Effector memory CD8-positive, alpha-beta T cell (primary cell): Measurements from ENCODE around the gene IFT172.
"Not testable (repeated sequence)": the region's sequence is repeated elsewhere in the genome, so short reads cannot be mapped to it uniquely, and the experiment has no call there.

Experiments
- ATAC-seq: fragments of 150-1000 bp; cut with Tn5 transposase; replicated peaks from 2 replicates; pipeline ENCODE4 v1.10.0; 2021; ENCODE audit warnings: mild to moderate bottlenecking, moderate library complexity
- DNase-seq, 3 experiments: peaks; one replicate each; pipeline ENCODE4 v3.0.0; 2021
- H3K27ac Mint-ChIP-seq, 2 donors: one replicate each; pipeline ENCODE4 v1.8.0; 2022; ENCODE audit warnings: mild to moderate bottlenecking in 2 of 2, mixed read lengths in 2 of 2, moderate library complexity in 2 of 2
- H3K27me3 Mint-ChIP-seq, 2 donors: one replicate each; pipeline ENCODE4 v1.8.0; 2022; ENCODE audit warnings: mixed read lengths in 2 of 2
- H3K36me3 Mint-ChIP-seq: one replicate; pipeline ENCODE4 v1.8.0; 2022; ENCODE audit warnings: mild to moderate bottlenecking, moderate library complexity, mixed read lengths; ENCODE audit not compliant: insufficient read depth
- H3K4me1 Mint-ChIP-seq, 2 donors: one replicate each; pipeline ENCODE4 v1.8.0; 2022; ENCODE audit warnings: low read depth in 2 of 2, mixed read lengths in 2 of 2
- H3K4me3 Mint-ChIP-seq, 2 donors: one replicate each; pipeline ENCODE4 v1.8.0; 2022; ENCODE audit warnings: mild to moderate bottlenecking in 2 of 2, mixed read lengths in 2 of 2, moderate library complexity in 2 of 2
- H3K9me3 Mint-ChIP-seq, 2 donors: one replicate each; pipeline ENCODE4 v1.8.0; 2022; ENCODE audit warnings: mixed read lengths in 2 of 2

Gene IFT172

GRCh38 chr2:27428213-27428977 is 61.1 kb downstream of the IFT172 start, which contains the start of gene NRBP1:
Gene NRBP1, plus strand, starts transcription at chr2:27428631. Its CDS starts 4,643 bp downstream, at chr2:27433274.
- ATAC-seq (peak; percentile 89), DNase-seq (peak; percentile 82 to 87 (median 86))
- peak within 1 kb of the TSS; percentile 93 to 95 for H3K4me3 Mint-ChIP-seq
- peak within 1 kb of the TSS; percentile 94 to 95 for H3K27ac Mint-ChIP-seq
- no peaks in the 10 kb centered on the region for H3K27me3 Mint-ChIP-seq
- no peaks in the 10 kb centered on the region for H3K9me3 Mint-ChIP-seq
- peaks cover 30% of the 10 kb centered on the region for H3K36me3 Mint-ChIP-seq
- H3K4me1 Mint-ChIP-seq = peaks cover 32 to 34% of the 10 kb centered on the region in 2 donors

- no peak for DNase-seq
- no peak for ATAC-seq
- H3K4me3 Mint-ChIP-seq = peak overlapping the region; percentile 93 to 95
- peaks cover 24% of the 10 kb centered on the region for H3K36me3 Mint-ChIP-seq
- H3K27ac Mint-ChIP-seq = peak overlapping the region; percentile 94 to 95
- H3K9me3 Mint-ChIP-seq = no peaks in the 10 kb centered on the region
- H3K27me3 Mint-ChIP-seq = no peaks in the 10 kb centered on the region
- H3K4me1 Mint-ChIP-seq = peaks cover 26 to 29% of the 10 kb centered on the region in 2 donors
Measured at GRCh38 chr2:27427863-27428212, 61.7 kb downstream of the IFT172 start.

DNA sequence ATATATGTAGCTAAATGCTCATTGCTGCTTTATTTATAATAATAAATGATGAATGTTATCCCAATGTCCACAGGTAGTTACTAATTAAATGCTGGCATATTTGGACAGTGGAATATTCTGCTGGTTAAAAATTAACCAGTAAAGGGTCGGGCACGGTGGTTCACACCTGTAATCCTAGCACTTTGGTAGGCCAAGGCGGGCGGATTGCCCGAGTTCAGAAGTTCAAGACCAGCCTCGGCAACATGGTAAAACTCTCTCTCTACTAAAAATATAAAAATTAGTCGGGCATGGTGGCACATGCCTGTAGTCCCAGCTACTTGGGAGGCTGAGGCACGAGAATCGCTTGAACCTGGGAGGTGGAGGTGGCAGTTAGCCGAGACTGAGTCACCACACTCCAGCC is 64.5 kb downstream of the IFT172 start:
- not testable (repeated sequence) for H3K27me3 Mint-ChIP-seq, H3K9me3 Mint-ChIP-seq, H3K27ac Mint-ChIP-seq, DNase-seq, ATAC-seq, H3K4me3 Mint-ChIP-seq
- Mint-ChIP-seq H3K36me3 (peaks cover 12% of the 10 kb centered on the region), H3K4me1 (peaks cover 16% of the 10 kb centered on the region in 2 donors)

GRCh38 chr2:27422958-27423357 is 66.6 kb downstream of the IFT172 start:
- Mint-ChIP-seq H3K36me3 (no peaks in the 10 kb centered on the region), H3K4me3 (no peak overlapping the region), H3K27ac (no peak overlapping the region), H3K27me3 (no peaks in the 10 kb centered on the region), H3K9me3 (no peaks in the 10 kb centered on the region), H3K4me1 (peaks cover 5 to 6% of the 10 kb centered on the region in 2 donors)
- DNase-seq = no peak
- no peak for ATAC-seq

- Mint-ChIP-seq H3K4me3 (no peak overlapping the region), H3K4me1 (no peaks in the 10 kb centered on the region)
Measured at GRCh38 chr2:27421660-27422250, 67.8 kb downstream of the IFT172 start.

DNA sequence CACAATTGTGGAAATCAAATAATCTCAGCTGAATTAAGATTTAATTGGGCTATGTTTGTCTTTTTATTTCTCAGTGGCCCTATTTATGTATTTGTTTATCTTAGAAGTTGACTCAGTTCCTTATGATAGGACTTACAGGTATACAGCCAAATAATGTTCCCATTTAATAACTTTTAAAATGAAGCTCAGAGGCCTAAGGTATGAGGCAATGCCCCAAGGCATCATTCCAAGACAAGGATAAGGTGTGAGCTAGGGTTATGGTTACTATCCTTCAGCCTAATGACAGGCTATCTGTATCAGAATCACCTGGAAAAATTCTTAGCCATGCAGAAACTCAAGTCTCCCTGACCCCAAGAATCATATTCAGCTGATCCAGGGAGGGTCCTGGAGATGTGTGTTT is 68.5 kb downstream of the IFT172 start:
- H3K4me1 Mint-ChIP-seq = no peaks in the 10 kb centered on the region
- no peak for ATAC-seq

More at GRCh38 chr2:27421660-27422250, 67.8 kb downstream of the IFT172 start:
- no peak for DNase-seq
- ATAC-seq = no peak
- Mint-ChIP-seq H3K27ac (no peak overlapping the region), H3K9me3 (no peaks in the 10 kb centered on the region), H3K27me3 (no peaks in the 10 kb centered on the region), H3K36me3 (no peaks in the 10 kb centered on the region)

GRCh38 chr2:27416151-27416550 is 73.4 kb downstream of the IFT172 start:
- ATAC-seq = no peak
- Mint-ChIP-seq H3K27me3 (peaks cover 12 to 18% of the 10 kb centered on the region in 2 donors), H3K4me3 (no peak overlapping the region), H3K27ac (no peak overlapping the region), H3K36me3 (peaks cover 3% of the 10 kb centered on the region), H3K9me3 (no peaks in the 10 kb centered on the region), H3K4me1 (no peaks in the 10 kb centered on the region)
- no peak for DNase-seq

More for the DNA sequence above, 68.5 kb downstream of the IFT172 start:
- H3K36me3 Mint-ChIP-seq = peaks cover under 1% of the 10 kb centered on the region
- no peak for DNase-seq
- no peak overlapping the region for H3K27ac Mint-ChIP-seq
- H3K9me3 Mint-ChIP-seq = no peaks in the 10 kb centered on the region
- H3K4me3 Mint-ChIP-seq = no peak overlapping the region
- no peaks in the 10 kb centered on the region for H3K27me3 Mint-ChIP-seq

- H3K27me3 Mint-ChIP-seq = peaks cover 12 to 18% of the 10 kb centered on the region in 2 donors
- H3K4me3 Mint-ChIP-seq = no peak overlapping the region
- H3K36me3 Mint-ChIP-seq = peaks cover 6% of the 10 kb centered on the region
- no peak for DNase-seq
- no peaks in the 10 kb centered on the region for H3K9me3 Mint-ChIP-seq
- peaks cover 13 to 15% of the 10 kb centered on the region in 2 donors for H3K4me1 Mint-ChIP-seq
- ATAC-seq = no peak
- H3K27ac Mint-ChIP-seq = no peak overlapping the region
Measured at GRCh38 chr2:27412419-27413152, 77.0 kb downstream of the IFT172 start.

- ATAC-seq (peak; percentile 96), DNase-seq (peak; percentile 96)
- Mint-ChIP-seq H3K27ac (peak within 1 kb of the TSS; percentile 91 to 93), H3K4me3 (peak within 1 kb of the TSS; percentile 81 to 89), H3K4me1 (peaks cover 22 to 34% of the 10 kb centered on the region in 2 donors), H3K27me3 (peaks cover 12 to 18% of the 10 kb centered on the region in 2 donors), H3K36me3 (peaks cover 14% of the 10 kb centered on the region), H3K9me3 (no peaks in the 10 kb centered on the region)
Measured at GRCh38 chr2:27409321-27410073, 80.0 kb downstream of the IFT172 start, which contains the start of gene PPM1G. Gene PPM1G, minus strand, starts transcription at chr2:27409591. Its CDS starts 169 bp downstream, at chr2:27409422.

- peaks cover 21% of the 10 kb centered on the region for H3K36me3 Mint-ChIP-seq
- H3K27ac Mint-ChIP-seq = peak overlapping the region; percentile 91 to 93
- ATAC-seq (no peak), DNase-seq (no peak)
- H3K4me3 Mint-ChIP-seq = peak overlapping the region; percentile 81 to 89
- peaks cover 22 to 34% of the 10 kb centered on the region in 2 donors for H3K4me1 Mint-ChIP-seq
- no peaks in the 10 kb centered on the region for H3K9me3 Mint-ChIP-seq
- peaks cover 12 to 18% of the 10 kb centered on the region in 2 donors for H3K27me3 Mint-ChIP-seq
Measured at GRCh38 chr2:27408601-27409320, 80.8 kb downstream of the IFT172 start.

GRCh38 chr2:27407798-27408491 is 81.6 kb downstream of the IFT172 start:
- H3K4me3 Mint-ChIP-seq = peak overlapping the region; percentile 81 to 89
- no peak for DNase-seq
- peaks cover 22% of the 10 kb centered on the region for H3K36me3 Mint-ChIP-seq
- ATAC-seq = no peak
- peaks cover 9 to 13% of the 10 kb centered on the region in 2 donors for H3K27me3 Mint-ChIP-seq
- H3K27ac Mint-ChIP-seq = peak overlapping the region; percentile 91 to 93
- no peaks in the 10 kb centered on the region for H3K9me3 Mint-ChIP-seq
- peaks cover 22 to 38% of the 10 kb centered on the region in 2 donors for H3K4me1 Mint-ChIP-seq
